GM12874 (cell line): Measurements from ENCODE around the gene GGTA1.

Experiments
- TF ChIP-seq, protein P1 (sequence below): IDR thresholded peaks from 2 replicates; pipeline ENCODE4 v1.5.1; 2011; ENCODE audit warnings: low read depth, mild to moderate bottlenecking, control low read depth, low read length, moderate library complexity; ENCODE audit not compliant: insufficient read depth

The GGTA1 gene

DNA sequence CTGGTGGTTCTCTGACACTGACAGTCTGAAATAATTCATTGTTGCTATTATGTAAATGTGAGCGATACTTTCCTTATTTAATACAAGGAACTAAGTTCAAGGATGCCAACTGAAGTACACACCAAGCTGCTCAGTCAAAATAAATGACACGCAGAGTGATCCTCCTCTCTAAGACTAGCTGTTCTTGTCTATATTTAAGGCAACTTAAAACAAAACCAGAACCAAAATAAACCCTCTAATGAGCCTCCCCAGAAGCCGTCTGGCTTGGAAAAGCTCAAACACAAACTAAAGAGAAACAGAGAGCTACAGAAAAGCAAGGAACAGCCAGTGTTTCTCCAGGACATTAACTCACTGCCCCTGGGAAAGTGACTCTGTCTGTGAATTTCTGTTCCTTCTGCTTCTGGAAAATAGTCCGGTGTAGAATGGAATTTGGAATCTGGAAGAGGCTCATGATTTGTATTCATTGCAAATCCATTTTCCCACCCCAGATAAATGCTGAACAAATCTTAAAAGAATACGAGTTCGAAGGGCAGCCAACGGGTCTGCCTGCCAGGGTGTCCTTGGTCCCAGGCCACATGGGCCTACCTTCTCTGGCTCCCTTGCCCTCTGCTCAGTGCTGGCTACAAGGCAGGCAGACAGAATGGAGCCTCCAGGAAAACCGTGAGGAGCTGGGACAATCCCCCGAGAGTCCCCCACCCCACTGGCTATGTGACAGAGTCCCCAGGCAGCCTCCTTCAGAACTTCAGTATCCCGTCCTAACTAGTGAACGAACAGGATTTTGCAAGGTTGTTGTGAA is 14.8 kb downstream of the GGTA1 start:
- TF ChIP-seq, protein P1, sequence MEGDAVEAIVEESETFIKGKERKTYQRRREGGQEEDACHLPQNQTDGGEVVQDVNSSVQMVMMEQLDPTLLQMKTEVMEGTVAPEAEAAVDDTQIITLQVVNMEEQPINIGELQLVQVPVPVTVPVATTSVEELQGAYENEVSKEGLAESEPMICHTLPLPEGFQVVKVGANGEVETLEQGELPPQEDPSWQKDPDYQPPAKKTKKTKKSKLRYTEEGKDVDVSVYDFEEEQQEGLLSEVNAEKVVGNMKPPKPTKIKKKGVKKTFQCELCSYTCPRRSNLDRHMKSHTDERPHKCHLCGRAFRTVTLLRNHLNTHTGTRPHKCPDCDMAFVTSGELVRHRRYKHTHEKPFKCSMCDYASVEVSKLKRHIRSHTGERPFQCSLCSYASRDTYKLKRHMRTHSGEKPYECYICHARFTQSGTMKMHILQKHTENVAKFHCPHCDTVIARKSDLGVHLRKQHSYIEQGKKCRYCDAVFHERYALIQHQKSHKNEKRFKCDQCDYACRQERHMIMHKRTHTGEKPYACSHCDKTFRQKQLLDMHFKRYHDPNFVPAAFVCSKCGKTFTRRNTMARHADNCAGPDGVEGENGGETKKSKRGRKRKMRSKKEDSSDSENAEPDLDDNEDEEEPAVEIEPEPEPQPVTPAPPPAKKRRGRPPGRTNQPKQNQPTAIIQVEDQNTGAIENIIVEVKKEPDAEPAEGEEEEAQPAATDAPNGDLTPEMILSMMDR: no peak

DNA sequence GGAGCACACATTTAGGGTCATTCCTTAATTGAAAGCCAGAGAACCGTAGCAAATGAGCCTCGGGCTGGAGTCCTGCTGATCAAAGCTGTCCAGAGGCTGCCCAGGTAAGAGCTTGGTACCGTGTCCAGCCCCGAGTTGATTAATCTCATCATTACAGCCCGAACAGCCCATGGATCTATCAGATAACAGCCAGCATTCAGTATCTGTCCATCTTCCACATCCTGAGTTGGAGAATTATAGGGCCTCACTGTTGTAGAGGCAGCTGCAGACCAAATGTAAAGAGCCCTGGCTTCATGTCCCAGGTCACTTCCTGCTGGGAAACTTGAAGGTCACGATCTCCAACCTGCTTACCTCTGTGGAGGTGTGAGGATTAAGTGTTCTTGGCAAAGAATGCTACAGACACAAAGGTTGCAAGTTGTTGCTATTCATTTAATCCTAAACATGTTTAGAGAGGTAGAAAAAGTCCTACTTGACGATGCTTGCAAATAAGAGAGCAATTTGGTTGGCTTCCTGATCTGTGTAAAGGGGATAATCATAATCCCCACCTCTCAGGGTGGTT is 16.1 kb downstream of the GGTA1 start:
- TF ChIP-seq, protein P1: no peak

DNA sequence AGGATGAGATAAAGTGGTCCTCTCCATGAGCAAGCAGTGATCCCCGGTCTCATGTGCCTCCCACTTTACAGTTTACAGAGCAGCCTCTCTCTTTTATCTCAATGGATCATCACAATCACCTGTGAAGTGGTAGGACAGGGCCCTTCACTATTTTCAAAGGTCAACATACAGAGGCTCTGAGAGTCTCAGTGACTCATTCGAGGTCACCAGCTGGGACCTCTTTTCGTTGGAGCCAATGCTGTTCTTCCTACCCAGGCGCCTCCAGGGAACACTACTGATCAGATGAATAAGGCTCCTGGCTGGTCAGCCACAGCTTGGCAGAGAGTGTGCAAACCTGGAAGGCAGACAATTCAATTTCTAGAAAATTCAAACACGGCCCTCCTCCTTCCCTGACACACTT is 16.6 kb downstream of the GGTA1 start:
- TF ChIP-seq, protein P1: no peak

DNA sequence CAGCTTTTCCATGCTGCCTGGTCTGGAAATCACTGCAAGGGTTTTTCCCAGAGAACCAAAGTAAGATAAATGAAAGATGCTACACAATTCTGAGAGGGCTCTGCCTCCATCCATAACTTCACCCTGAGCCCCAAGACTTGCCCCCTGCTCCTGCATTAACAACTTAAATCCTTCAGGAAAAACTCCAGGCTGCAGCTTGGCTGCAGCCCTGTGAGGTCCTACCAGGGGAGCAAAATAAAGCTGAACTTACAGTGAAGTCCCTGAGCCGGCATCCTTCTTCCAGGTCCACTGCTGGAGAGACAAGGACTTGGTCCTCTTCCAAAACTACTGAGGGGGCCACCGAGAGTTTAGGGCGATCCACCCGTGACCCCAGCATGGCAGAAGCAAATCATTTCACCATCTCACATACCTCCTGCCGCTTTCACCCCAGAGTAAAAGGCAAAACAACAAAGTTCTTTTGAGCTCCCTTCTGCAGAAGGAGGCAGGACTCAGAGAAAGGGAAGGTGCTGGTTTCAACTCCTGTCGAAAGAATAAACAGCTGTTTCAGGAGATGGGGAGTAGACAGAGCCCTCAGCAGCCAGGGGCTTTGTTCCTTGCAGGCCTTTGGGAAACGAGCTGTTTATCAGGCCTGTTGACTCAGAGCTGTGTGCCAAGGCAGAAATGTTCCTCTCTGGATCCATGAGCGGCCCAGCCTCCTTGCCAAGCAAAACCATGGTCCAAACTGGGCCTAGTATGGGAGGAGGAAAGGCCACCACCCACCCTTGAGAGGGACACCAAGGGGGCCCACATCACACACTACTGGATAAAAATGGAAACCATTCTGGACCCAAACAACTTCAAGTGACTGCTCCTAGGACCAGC is 20.6 kb downstream of the GGTA1 start:
- TF ChIP-seq, protein P1: no peak

DNA sequence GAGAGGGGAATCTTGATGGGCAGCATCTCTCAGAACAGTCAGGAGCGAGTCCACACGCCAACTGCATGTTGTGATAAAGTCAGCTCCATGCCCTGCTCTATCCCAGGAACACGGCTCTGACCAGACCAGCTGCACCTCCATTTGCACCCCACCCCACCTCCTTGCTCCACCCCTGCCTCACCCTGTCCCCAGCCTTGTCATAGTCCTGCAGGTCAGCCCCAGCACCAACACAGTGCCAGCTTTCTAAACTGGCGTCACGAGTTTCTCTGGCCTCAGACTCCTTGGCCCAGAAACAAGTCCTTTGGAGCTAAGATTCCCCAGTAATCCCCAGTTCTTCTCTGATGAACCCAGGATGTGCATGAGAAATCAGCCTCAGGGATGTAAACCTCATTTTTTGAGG is 23.5 kb downstream of the GGTA1 start:
- TF ChIP-seq, protein P1: no peak

DNA sequence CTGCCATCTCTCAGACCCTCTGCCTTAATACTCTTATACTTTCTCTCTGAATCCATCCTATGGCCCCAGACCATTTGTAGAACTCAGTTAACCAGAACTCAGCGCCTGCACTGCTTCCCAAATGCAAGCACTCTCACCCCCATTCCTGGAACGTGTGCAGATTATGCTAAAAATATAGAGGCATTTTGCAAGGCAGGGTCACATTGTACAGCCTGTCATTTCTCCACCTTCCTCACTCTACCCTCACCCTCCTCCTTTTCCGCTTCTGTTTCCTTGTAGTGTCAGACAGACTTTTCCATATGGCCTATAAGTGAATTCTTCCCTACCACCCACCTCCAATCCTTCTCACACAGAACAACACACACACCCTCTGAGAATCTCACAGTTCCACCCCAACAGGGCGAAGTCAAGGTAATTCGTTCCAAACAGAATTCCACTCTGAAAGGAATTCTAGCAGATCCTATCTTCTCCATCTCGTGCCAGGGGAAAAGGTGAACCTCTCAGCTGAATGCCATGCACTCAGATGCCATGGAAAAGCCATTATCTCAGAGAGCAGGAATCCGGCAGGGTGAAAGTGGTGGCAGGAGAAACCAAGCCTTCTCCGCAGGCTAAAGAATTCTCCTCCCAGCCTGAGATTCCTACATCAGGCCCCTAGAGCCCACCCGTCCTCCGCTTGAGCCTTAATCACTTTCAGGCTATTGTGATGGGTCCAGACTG is 25.3 kb downstream of the GGTA1 start:
- TF ChIP-seq, protein P1: no peak
